ENCODE data around the gene GGT7.

- TF ChIP-seq CTCF (conservative IDR thresholded peaks at IDR 0.05; ENCODE audit: low read length), result no peak
- no peak for TF ChIP-seq EZH2phosphoT487 (IDR thresholded peaks at IDR 0.05; ENCODE audit: borderline replicate concordance, low read depth, low read length)
Observed at GRCh38 chr20:34817072-34817471, 55.6 kb downstream of the GGT7 start.
